Activated T-cell treated with anti-CD3 and anti-CD28 coated beads, Interleukin-2, amount 50 U/mL, for 72 hours (primary cell): ENCODE results near the gene TNIP1. TPM values are rescaled to one million over a fixed set of nuclear protein-coding genes. Genes with fewer than 3 reads are reported as not detected.

Source experiments
- ATAC-seq, 2 donors: fragments of 150-1000 bp; cut with Tn5 transposase; replicated peaks in 1 of 2; 2 replicates each; pipeline ENCODE4 v1.10.0; 2021; ENCODE audit warnings: moderate library complexity in 2 of 2, mild to moderate bottlenecking in 1 of 2
- DNase-seq, 2 donors: peaks; one replicate each; pipeline ENCODE4 v3.0.0; 2021 to 2022; ENCODE audit warnings: mixed read lengths in 1 of 2
- H3K27ac Mint-ChIP-seq: one replicate; pipeline ENCODE4 v1.8.0; 2022; ENCODE audit warnings: mild to moderate bottlenecking, moderate library complexity, mixed read lengths
- H3K27me3 Mint-ChIP-seq: one replicate; pipeline ENCODE4 v1.8.0; 2022; ENCODE audit warnings: low read depth, mixed read lengths
- H3K36me3 Mint-ChIP-seq, 2 donors: one replicate each; pipeline ENCODE4 v1.8.0; 2022; ENCODE audit warnings: mixed read lengths in 2 of 2, mild to moderate bottlenecking in 1 of 2; ENCODE audit not compliant: insufficient read depth in 2 of 2
- H3K4me1 Mint-ChIP-seq: one replicate; pipeline ENCODE4 v1.8.0; 2022; ENCODE audit warnings: low read depth, mixed read lengths
- H3K4me3 Mint-ChIP-seq, 2 donors: one replicate each; pipeline ENCODE4 v1.8.0; 2022; ENCODE audit warnings: mild to moderate bottlenecking in 2 of 2, mixed read lengths in 2 of 2, moderate library complexity in 2 of 2
- H3K9me3 Mint-ChIP-seq, 2 donors: one replicate each; pipeline ENCODE4 v1.8.0; 2022; ENCODE audit warnings: mixed read lengths in 2 of 2
- total RNA-seq, 2 donors: library from RNA; stranded (reverse); gene quantifications; one replicate each; pipeline ENCODE4 v1.2.3, GENCODE V29; 2022

The TNIP1 gene
- total RNA-seq, 2 donors from 2014 or later: 358 to 420 TPM

GRCh38 chr5:151100681-151101080 lies 19.8 kb upstream of the TNIP1 start:
- no peaks in the 10 kb centered on the region for H3K27me3 Mint-ChIP-seq
- no peak overlapping the region for H3K4me3 Mint-ChIP-seq
- ATAC-seq (no peak), DNase-seq (no peak)
- H3K27ac Mint-ChIP-seq: no peak overlapping the region
- no peaks in the 10 kb centered on the region for H3K9me3 Mint-ChIP-seq
- peaks cover 6 to 22% of the 10 kb centered on the region in 2 donors for H3K36me3 Mint-ChIP-seq
- peaks cover 48% of the 10 kb centered on the region for H3K4me1 Mint-ChIP-seq

DNA sequence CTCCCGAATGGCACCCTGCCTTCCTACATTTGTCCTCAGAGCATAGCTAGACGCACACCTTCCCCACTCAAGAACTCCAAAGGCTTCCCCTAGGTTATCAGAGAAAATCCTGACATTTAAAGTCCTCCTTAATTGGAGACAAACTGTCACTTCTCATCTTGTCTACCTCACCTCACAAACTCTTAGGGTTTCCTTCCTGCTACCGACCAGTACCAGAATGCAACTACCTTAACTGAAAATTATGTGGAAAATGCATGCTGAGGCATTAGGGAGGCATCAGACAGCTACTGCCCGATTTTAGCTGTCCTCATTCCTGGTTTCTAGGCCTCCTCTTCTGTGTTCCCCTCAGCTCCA lies 17.9 kb upstream of the TNIP1 start:
- H3K4me3 Mint-ChIP-seq: peak overlapping the region; percentile 69 to 76
- H3K9me3 Mint-ChIP-seq: no peaks in the 10 kb centered on the region
- H3K4me1 Mint-ChIP-seq: peaks cover 68% of the 10 kb centered on the region
- H3K36me3 Mint-ChIP-seq: peaks cover 4 to 19% of the 10 kb centered on the region in 2 donors
- H3K27me3 Mint-ChIP-seq: no peaks in the 10 kb centered on the region
- no peak for ATAC-seq
- H3K27ac Mint-ChIP-seq: peak overlapping the region; percentile 25
- DNase-seq: no peak

GRCh38 chr5:151097820-151098767 lies 17.3 kb upstream of the TNIP1 start:
- ATAC-seq (peak; percentile 56 to 67), DNase-seq (peak; percentile 52 to 59)
- peaks cover 4 to 19% of the 10 kb centered on the region in 2 donors for H3K36me3 Mint-ChIP-seq
- H3K27me3 Mint-ChIP-seq: no peaks in the 10 kb centered on the region
- no peaks in the 10 kb centered on the region for H3K9me3 Mint-ChIP-seq
- peak overlapping the region; percentile 50 for H3K27ac Mint-ChIP-seq
- peaks cover 74% of the 10 kb centered on the region for H3K4me1 Mint-ChIP-seq
- peak overlapping the region; percentile 69 to 76 for H3K4me3 Mint-ChIP-seq

DNA sequence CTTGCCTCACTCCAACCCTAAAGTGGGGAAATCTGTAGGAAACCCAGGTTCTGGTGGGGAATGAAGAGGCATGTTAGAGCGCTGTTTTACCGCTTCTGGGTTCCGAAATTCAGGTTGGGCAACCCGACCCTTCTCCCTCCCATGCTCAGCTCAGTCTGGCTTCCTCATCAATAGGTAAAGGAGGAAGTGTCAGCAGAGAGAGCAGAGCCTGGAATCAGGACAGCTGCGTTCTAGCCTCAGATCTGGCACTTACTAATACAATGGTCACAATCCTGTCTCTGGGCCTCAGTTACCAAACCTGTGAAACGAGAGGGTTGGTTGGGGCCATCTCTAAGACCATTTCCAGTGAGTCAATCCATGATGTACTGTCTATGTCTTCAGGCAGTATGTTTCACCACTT lies 16.2 kb upstream of the TNIP1 start:
- no peak for DNase-seq

DNA sequence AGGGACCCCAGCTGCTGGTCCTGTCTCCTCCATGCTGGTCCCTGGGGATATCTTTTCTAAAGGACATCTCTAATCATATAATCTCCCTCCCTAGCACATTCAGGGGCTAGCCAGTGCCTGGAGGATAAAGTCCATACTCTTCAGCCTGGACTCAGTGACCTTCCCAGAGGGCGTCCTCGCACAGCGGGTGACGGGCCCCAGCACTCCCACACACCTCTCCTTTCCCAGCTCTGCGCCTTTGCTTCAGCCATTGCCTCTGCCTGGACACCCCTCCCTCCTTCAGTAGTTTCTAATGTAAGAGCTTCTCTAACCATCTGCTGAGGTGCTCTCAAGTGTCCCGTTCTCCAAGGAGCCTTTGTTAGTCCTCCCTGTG lies 15.2 kb upstream of the TNIP1 start:
- Mint-ChIP-seq H3K27me3 (peaks cover 10% of the 10 kb centered on the region), H3K27ac (peak overlapping the region; percentile 78), H3K4me3 (peak overlapping the region in 1 of 2 donors; percentile 7), H3K9me3 (no peaks in the 10 kb centered on the region), H3K4me1 (peaks cover 92% of the 10 kb centered on the region), H3K36me3 (peaks cover 2 to 19% of the 10 kb centered on the region in 2 donors)
- DNase-seq: no peak
- no peak for ATAC-seq

More for the DNA sequence above, 16.2 kb upstream of the TNIP1 start:
- Mint-ChIP-seq H3K4me1 (peaks cover 81% of the 10 kb centered on the region), H3K36me3 (peaks cover 4 to 19% of the 10 kb centered on the region in 2 donors), H3K9me3 (no peaks in the 10 kb centered on the region), H3K27ac (no peak overlapping the region), H3K27me3 (no peaks in the 10 kb centered on the region), H3K4me3 (peak overlapping the region in 1 of 2 donors; percentile 76)
- ATAC-seq: no peak

- Mint-ChIP-seq H3K4me1 (peaks cover 97% of the 10 kb centered on the region), H3K27ac (peak overlapping the region; percentile 47), H3K4me3 (peak overlapping the region in 1 of 2 donors; percentile 76), H3K36me3 (peaks cover 2 to 17% of the 10 kb centered on the region in 2 donors), H3K9me3 (no peaks in the 10 kb centered on the region), H3K27me3 (peaks cover 15% of the 10 kb centered on the region)
- DNase-seq: no peak
- ATAC-seq: no peak
Measured at GRCh38 chr5:151095341-151096000, 14.6 kb upstream of the TNIP1 start.

DNA sequence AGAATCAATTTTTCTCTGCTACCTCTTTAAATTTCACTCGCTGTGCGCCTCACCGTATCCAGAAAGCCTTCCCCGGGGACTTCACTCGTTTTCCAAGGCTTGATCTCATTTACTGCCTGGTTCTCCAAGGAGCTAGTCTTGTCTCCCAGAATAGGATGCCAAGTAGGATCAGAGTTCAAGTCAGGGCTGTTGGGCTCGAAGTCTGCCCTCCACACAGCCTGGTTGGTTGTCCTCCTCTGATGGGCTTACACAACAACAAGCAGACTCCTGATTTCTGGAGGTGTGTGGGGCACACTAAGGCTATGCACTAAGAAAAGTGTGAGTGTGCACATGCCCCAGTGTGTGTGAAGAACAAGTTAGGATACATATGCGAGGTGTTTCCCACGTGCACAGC lies 14.0 kb upstream of the TNIP1 start:
- peaks cover 92% of the 10 kb centered on the region for H3K4me1 Mint-ChIP-seq
- H3K27ac Mint-ChIP-seq: peak overlapping the region; percentile 90
- DNase-seq (no peak), ATAC-seq (no peak)
- H3K36me3 Mint-ChIP-seq: peaks cover 0 to 13% of the 10 kb centered on the region in 2 donors
- H3K4me3 Mint-ChIP-seq: peak overlapping the region; percentile 76
- peaks cover 15% of the 10 kb centered on the region for H3K27me3 Mint-ChIP-seq
- no peaks in the 10 kb centered on the region for H3K9me3 Mint-ChIP-seq

DNA sequence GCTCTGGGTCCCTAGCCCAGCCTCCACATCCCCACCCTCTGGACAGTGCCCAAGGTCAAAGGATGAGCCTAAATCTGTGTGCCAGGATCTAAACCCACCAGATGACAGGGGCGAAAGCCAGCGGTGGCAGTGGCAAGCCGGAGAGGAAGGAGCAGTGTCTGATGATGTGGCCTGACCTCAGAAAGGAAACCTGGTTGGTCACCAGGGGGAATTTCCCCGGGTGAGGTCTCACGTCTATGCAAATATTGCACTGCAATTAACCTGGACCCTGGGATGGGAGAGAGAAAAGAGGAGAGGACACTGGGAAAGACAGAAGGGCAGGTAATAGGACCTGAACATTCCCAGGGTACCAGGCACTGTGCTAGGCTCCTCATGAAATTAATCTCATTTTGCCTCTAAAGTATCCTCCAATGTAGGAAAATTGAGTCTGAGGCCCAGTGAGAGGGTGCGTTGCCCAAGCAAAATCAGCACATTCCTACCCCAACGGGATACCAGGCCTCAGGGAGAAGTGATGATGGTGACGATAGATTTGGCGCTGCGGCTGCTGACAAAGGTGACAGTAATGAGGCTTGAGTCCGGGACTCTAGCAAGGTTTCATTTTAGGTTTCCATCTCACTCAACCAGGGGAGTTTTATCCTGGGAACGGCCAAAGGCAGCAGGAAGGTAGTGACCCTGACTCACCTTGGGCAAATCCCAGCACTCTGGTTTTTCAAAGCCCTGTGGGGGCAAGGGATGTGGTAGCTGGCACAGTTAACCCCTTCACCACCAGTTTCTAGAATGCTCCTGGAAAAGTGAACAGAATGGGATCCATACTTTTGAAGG lies 13.4 kb upstream of the TNIP1 start:
- Mint-ChIP-seq H3K9me3 (no peaks in the 10 kb centered on the region), H3K27ac (peak overlapping the region; percentile 81), H3K27me3 (peaks cover 15% of the 10 kb centered on the region), H3K36me3 (peaks cover 0 to 8% of the 10 kb centered on the region in 2 donors), H3K4me1 (peaks cover 86% of the 10 kb centered on the region), H3K4me3 (peak overlapping the region; percentile 76)
- DNase-seq (peak; percentile 85 to 87), ATAC-seq (peak; percentile 82 to 84)

- no peak for ATAC-seq
- H3K4me1 Mint-ChIP-seq: peaks cover 82% of the 10 kb centered on the region
- H3K4me3 Mint-ChIP-seq: peak overlapping the region; percentile 76
- no peak for DNase-seq
- H3K27ac Mint-ChIP-seq: peak overlapping the region; percentile 81
- no peaks in the 10 kb centered on the region for H3K9me3 Mint-ChIP-seq
- peaks cover 0 to 5% of the 10 kb centered on the region in 2 donors for H3K36me3 Mint-ChIP-seq
- peaks cover 15% of the 10 kb centered on the region for H3K27me3 Mint-ChIP-seq
Measured at GRCh38 chr5:151093476-151093889, 12.6 kb upstream of the TNIP1 start.

DNA sequence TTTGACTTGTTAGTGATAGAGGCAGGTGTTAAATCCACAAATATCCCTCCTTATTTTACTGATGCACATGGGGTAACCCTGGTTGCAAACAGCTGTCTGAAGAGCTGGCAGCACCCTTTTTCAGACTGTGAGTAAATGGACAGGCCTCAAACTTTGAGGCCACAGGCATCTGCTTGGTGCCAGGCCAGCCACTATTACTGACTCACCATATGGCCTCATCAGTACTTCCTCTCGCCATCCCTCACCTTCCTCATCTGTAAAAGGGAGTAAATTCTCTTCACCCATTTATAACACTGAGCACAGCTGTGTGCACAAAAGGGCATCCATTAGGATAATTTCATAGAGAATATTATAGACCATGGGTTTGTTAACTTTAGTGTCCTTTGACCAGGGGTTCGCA lies 11.9 kb upstream of the TNIP1 start:
- DNase-seq (no peak), ATAC-seq (no peak)
- H3K4me3 Mint-ChIP-seq: no peak overlapping the region
- H3K4me1 Mint-ChIP-seq: peaks cover 80% of the 10 kb centered on the region
- no peaks in the 10 kb centered on the region for H3K9me3 Mint-ChIP-seq
- H3K36me3 Mint-ChIP-seq: peaks cover 0 to 5% of the 10 kb centered on the region in 2 donors
- peaks cover 15% of the 10 kb centered on the region for H3K27me3 Mint-ChIP-seq
- no peak overlapping the region for H3K27ac Mint-ChIP-seq

GRCh38 chr5:151089726-151090125 lies 8.9 kb upstream of the TNIP1 start:
- Mint-ChIP-seq H3K4me3 (no peak overlapping the region), H3K4me1 (peaks cover 77% of the 10 kb centered on the region), H3K36me3 (peaks cover under 1 to 10% of the 10 kb centered on the region in 2 donors), H3K27ac (peak overlapping the region; percentile 3), H3K9me3 (no peaks in the 10 kb centered on the region), H3K27me3 (peaks cover 15% of the 10 kb centered on the region)
- ATAC-seq (no peak), DNase-seq (no peak)

GRCh38 chr5:151088986-151089385 lies 8.2 kb upstream of the TNIP1 start:
- H3K27ac Mint-ChIP-seq: no peak overlapping the region
- no peak for DNase-seq
- no peak for ATAC-seq
- peaks cover 15% of the 10 kb centered on the region for H3K27me3 Mint-ChIP-seq
- no peaks in the 10 kb centered on the region for H3K9me3 Mint-ChIP-seq
- no peak overlapping the region for H3K4me3 Mint-ChIP-seq
- peaks cover 77% of the 10 kb centered on the region for H3K4me1 Mint-ChIP-seq
- H3K36me3 Mint-ChIP-seq: peaks cover 3 to 12% of the 10 kb centered on the region in 2 donors
